ENCODE data around the gene ECHS1.

Gene ECHS1

GRCh38 chr10:133316266-133316665 is 56.9 kb downstream of the ECHS1 start:
- no peak for DNase-seq (ENCODE audit: low spot score)
- TF ChIP-seq CTCF (IDR thresholded peaks at IDR 0.05), result no peak

GRCh38 chr10:133315847-133316246 is 57.3 kb downstream of the ECHS1 start:
- no peak for TF ChIP-seq CTCF (IDR thresholded peaks at IDR 0.05)
- no peak overlapping the region for H3K27ac ChIP-seq
- DNase-seq (ENCODE audit: low spot score), result no peak
- H3K4me3 ChIP-seq, result no peak overlapping the region

More at GRCh38 chr10:133316266-133316665, 56.9 kb downstream of the ECHS1 start:
- Histone ChIP-seq H3K27ac (no peak overlapping the region), H3K4me3 (no peak overlapping the region)

GRCh38 chr10:133314911-133315310 is 58.2 kb downstream of the ECHS1 start:
- no peak for DNase-seq (ENCODE audit: low spot score)
- no peak for TF ChIP-seq CTCF (IDR thresholded peaks at IDR 0.05)

GRCh38 chr10:133313192-133313591 is 60.0 kb downstream of the ECHS1 start:
- no peak for DNase-seq (ENCODE audit: low spot score)
- no peak overlapping the region for H3K27ac ChIP-seq
- H3K4me3 ChIP-seq, result no peak overlapping the region
- TF ChIP-seq CTCF (IDR thresholded peaks at IDR 0.05), result no peak

More at GRCh38 chr10:133314911-133315310, 58.2 kb downstream of the ECHS1 start:
- Histone ChIP-seq H3K4me3 (no peak overlapping the region), H3K27ac (no peak overlapping the region)

- H3K27ac ChIP-seq, result no peak overlapping the region
- no peak for TF ChIP-seq CTCF (IDR thresholded peaks at IDR 0.05)
- no peak for DNase-seq (ENCODE audit: low spot score)
- H3K4me3 ChIP-seq, result no peak overlapping the region
These were observed 60.4 kb downstream of the ECHS1 start for GRCh38 chr10:133312769-133313145.

All from coronary artery (tissue), 2 donors.